ENCODE measurements around the gene MTSS2. TPM values are rescaled to one million over a fixed set of nuclear protein-coding genes. Genes with fewer than 3 reads are reported as not detected.

MTSS2 gene
- total and polyA plus RNA-seq, 2 experiments from 2014 or later, result 1.6 to 19.6 TPM

DNA sequence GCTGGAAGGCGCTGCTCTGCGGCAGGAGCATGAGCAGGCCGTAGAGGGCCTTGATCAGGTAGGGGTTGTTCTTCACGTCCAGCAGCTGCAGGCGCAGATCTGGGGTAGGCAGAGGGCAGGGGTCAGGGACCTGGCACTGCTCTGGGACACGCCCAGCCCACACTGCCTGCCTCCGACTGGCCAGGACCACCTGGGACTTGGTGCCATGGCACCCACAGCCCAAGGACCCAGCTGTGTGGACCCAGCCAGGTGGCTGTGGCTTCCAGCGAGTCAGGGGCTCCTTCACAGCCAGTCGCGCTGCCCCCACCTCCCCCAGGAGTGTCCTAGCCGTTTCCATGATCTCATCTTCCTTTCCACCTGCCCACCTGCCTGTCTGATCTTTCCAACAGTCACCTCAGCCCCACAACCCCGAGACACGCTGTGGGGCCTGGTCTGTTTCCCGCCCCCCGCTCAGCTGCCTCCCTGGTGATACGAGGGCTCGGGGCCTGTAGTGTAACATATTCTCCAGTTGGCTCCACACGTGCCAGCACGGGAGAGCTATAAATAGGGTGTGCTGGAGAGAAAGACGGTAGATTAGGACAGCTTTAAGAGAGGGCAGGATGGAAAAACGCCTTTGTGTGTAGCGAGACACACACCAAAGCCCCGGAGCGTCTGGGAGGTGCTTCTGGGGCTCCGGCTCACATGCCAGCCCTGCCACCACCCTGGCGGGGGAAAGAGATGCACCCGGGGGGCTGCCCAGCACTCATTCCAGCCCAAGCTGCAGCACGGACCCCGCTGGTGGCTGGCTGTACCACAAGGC is 7.2 kb upstream of the MTSS2 start:
- Histone ChIP-seq H3K36me3 (ENCODE audit: insufficient read depth) (no peaks in the 10 kb centered on the region), H3K4me2 (no peak overlapping the region), H3K79me2 (replicated peaks; ENCODE audit: insufficient read depth) (no peaks in the 10 kb centered on the region), H3K4me1 (ENCODE audit: insufficient read depth) (peaks cover 24% of the 10 kb centered on the region), H2AFZ (no peak overlapping the region), H4K20me1 (replicated peaks; ENCODE audit: insufficient read depth) (no peaks in the 10 kb centered on the region), H3K9me2 (ENCODE audit: insufficient read depth) (no peaks in the 10 kb centered on the region), H3K27me3 (ENCODE audit: insufficient read depth) (no peaks in the 10 kb centered on the region), H3K4me3 (no peak overlapping the region), H3K27ac (ENCODE audit: low read depth) (peak overlapping the region; percentile 87), H3F3A (replicated peaks; ENCODE audit: low read depth) (peaks cover 9% of the 10 kb centered on the region; the same call in 1 of the 2 replicates)
- TF ChIP-seq EZH2 (IDR thresholded peaks at IDR 0.05; ENCODE audit: low read depth, unreplicated experiment) (no peak), JUNB (IDR thresholded peaks at IDR 0.05; ENCODE audit: unreplicated experiment) (no peak), ZNF462 (CRISPR knock-in tag; IDR thresholded peaks at IDR 0.05) (no peak), EZH2phosphoT487 (IDR thresholded peaks at IDR 0.05; ENCODE audit: unreplicated experiment) (no peak), CREB1 (CRISPR knock-in tag; IDR thresholded peaks at IDR 0.05; ENCODE audit: low read depth) (no peak), ZNF331 (CRISPR knock-in tag; IDR thresholded peaks at IDR 0.05; ENCODE audit: low read depth) (no peak), NANOG (IDR thresholded peaks at IDR 0.05; ENCODE audit: borderline replicate concordance) (no peak), STAT1 (IDR thresholded peaks at IDR 0.05; ENCODE audit: unreplicated experiment) (no peak), REST (IDR thresholded peaks at IDR 0.05; ENCODE audit: unreplicated experiment) (no peak), ZNF114 (CRISPR knock-in tag; IDR thresholded peaks at IDR 0.05) (no peak), CTCF (conservative IDR thresholded peaks at IDR 0.05; ENCODE audit: low read depth in 2 of 2) (no peak), POLR2AphosphoS5 (IDR thresholded peaks at IDR 0.05; ENCODE audit: low read depth) (no peak)
- TF ChIP-seq, protein P1, sequence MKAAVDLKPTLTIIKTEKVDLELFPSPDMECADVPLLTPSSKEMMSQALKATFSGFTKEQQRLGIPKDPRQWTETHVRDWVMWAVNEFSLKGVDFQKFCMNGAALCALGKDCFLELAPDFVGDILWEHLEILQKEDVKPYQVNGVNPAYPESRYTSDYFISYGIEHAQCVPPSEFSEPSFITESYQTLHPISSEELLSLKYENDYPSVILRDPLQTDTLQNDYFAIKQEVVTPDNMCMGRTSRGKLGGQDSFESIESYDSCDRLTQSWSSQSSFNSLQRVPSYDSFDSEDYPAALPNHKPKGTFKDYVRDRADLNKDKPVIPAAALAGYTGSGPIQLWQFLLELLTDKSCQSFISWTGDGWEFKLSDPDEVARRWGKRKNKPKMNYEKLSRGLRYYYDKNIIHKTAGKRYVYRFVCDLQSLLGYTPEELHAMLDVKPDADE (IDR thresholded peaks at IDR 0.05), result no peak
- no peak for ATAC-seq
- Mint-ChIP-seq H3K27ac (peak overlapping the region; percentile 80), H3K4me3 (no peak overlapping the region), H3K9me3 (no peaks in the 10 kb centered on the region), H3K27me3 (ENCODE audit: insufficient read depth, low read depth, poor library complexity) (peaks cover 21% of the 10 kb centered on the region), H3K36me3 (ENCODE audit: low read depth) (peaks cover 2% of the 10 kb centered on the region; the same call in 1 of the 3 replicates), H3K4me1 (peaks cover 33% of the 10 kb centered on the region)
- no peak for DNase-seq (ENCODE audit: low spot score)

Measured in GM23338 (cell line).